SK-N-MC (cell line): Measurements from ENCODE around the gene HSD17B13.
"Not testable (repeated sequence)": the region's sequence is repeated elsewhere in the genome, so short reads cannot be mapped to it uniquely, and the experiment has no call there.

Experiments
- DNase-seq: peaks from one replicate; pipeline ENCODE4 v3.0.0-alpha.2; 2011; ENCODE audit warnings: low read depth, low spot score
- H3K27ac ChIP-seq: fragments of 200-600 bp; sonication (generic); 2 replicates; pipeline ENCODE4 v1.5.1; 2016; ENCODE audit warnings: mixed run types
- H3K36me3 ChIP-seq: fragments of 200-600 bp; sonication (generic); 2 replicates; pipeline ENCODE4 v1.6.1; 2017; ENCODE audit warnings: antibody characterized with exemption, low read length, mixed read lengths; ENCODE audit not compliant: insufficient read depth
- H3K4me3 ChIP-seq: fragments of 200-600 bp; sonication (generic); 2 replicates; pipeline ENCODE4 v1.5.1; 2016
- H3K9ac ChIP-seq: fragments of 200-600 bp; sonication (generic); 2 replicates; pipeline ENCODE4 v1.8.0; 2017; ENCODE audit warnings: mixed run types, mixed read lengths; ENCODE audit not compliant: insufficient read length
- H3K9me3 ChIP-seq: fragments of 200-600 bp; sonication (generic); 2 replicates; pipeline ENCODE4 v1.6.1; 2017; ENCODE audit warnings: low read depth, mild to moderate bottlenecking, antibody characterized with exemption, low read length, moderate library complexity, mixed read lengths
- EZH2 ChIP-seq: fragments of 200-600 bp; sonication (generic); IDR thresholded peaks from one replicate; pipeline ENCODE4 v1.6.1; 2017; ENCODE audit warnings: antibody characterized with exemption
- FOXP2 ChIP-seq: optimal IDR thresholded peaks from 2 replicates; pipeline ENCODE3; 2011; ENCODE audit warnings: mild to moderate bottlenecking, moderate library complexity; ENCODE audit not compliant: insufficient read depth; ENCODE audit errors: extremely low read length, control extremely low read depth
- POLR2AphosphoS5 ChIP-seq: IDR thresholded peaks from 2 replicates; pipeline ENCODE4 v1.6.1; 2012; ENCODE audit warnings: mild to moderate bottlenecking, low read depth, low read length, borderline replicate concordance

The HSD17B13 gene

DNA sequence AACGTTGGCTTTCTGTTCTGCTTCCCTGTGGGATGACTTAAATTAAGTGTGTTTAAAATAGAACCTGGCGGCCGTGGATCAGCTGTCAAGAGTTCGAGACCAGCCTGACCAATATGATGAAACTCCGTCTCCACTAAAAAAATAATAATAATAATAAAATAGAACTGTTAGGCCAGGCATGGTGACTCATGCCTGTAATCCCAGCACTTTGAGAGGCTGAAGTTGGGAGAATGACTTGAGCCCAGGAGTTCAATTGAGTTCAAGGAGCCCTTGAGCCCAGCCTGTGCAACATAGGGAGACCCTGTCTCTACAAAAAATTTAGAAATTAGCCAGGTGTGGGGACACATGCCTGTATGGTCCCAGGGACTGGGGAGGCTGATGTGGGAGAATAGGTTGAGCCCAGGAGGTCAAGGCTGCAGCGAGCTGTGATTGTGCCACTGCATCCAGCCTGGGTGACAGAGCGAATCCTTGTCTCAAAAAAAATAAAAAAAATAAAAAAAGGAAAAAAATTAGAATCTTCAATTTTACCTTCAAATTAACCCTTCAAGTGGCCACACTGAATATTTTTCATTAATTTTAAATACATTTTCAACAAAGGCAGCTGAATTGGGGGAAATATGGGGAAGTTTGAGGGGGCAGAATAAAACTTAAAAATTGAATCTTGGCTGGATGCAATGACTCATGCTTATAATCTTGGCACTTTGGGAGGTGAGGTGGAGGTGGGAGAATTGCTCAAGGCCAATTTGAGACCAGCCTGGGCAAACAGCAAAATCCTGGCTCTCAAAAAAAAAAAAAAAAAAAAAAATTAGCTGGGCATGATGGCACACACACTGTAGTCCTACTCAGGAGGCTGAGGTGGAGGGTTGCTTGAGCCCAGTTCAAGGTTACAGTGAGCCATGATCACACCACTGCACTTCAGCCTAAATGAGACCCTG, 31.8 kb upstream of the HSD17B13 start:
- Histone ChIP-seq H3K4me3 (no peak overlapping the region), H3K27ac (peak overlapping the region; percentile 6; the same call in 1 of the 2 replicates), H3K9ac (no peak overlapping the region), H3K36me3 (no peaks in the 10 kb centered on the region), H3K9me3 (no peaks in the 10 kb centered on the region)
- TF ChIP-seq FOXP2, result no peak
- no peak for TF ChIP-seq EZH2
- TF ChIP-seq POLR2AphosphoS5, result no peak
- no peak for DNase-seq

DNA sequence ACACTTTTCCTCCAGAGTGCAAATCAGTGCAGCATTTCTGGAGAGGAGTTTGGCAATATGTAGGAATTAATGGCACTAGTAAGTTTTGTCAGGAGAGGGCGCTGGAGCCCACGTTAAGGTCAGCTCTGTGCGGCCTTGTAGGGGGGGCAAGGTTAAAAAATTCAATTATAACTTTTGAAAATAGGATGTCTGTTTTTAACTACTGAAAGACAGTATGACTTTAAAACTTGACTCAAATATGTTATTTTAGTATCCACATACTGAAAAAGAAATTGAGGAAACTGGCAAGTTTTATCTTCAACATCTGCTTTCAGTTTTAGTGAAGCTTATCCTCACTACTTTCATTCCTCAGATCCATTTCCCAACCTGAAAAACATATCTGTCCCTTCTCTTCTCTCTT, 30.9 kb upstream of the HSD17B13 start:
- DNase-seq, result peak; percentile 18
- Histone ChIP-seq H3K36me3 (no peaks in the 10 kb centered on the region), H3K27ac (peak overlapping the region; percentile 6; the same call in 1 of the 2 replicates), H3K9me3 (no peaks in the 10 kb centered on the region), H3K4me3 (no peak overlapping the region), H3K9ac (no peak overlapping the region)
- TF ChIP-seq POLR2AphosphoS5 (no peak), EZH2 (no peak), FOXP2 (no peak)

DNA sequence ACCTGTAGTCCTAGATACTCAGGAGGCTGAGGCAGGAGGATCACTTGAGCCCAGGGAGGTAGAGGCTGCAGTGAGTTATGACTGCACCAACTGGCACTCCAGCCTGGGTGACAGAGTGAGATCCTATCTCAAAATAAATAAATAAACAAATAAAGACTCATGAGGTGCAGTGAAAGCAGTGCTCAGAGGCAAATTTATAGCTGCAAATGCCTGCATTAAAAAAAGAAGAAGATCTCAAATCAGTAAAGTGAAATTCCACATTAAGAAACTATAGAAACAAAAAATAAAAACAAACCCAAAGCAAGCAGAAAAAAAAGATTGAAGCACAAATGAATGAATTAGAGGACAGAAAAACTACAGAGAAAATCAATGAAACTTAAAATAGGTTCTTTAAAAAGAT, 22.5 kb upstream of the HSD17B13 start:
- H3K27ac ChIP-seq, result no peak overlapping the region
- no peak overlapping the region for H3K4me3 ChIP-seq
- H3K9ac ChIP-seq, result no peak overlapping the region
- DNase-seq, result no peak
- no peaks in the 10 kb centered on the region for H3K9me3 ChIP-seq
- TF ChIP-seq POLR2AphosphoS5 (no peak), EZH2 (no peak), FOXP2 (no peak)
- H3K36me3 ChIP-seq, result peaks cover 8% of the 10 kb centered on the region

DNA sequence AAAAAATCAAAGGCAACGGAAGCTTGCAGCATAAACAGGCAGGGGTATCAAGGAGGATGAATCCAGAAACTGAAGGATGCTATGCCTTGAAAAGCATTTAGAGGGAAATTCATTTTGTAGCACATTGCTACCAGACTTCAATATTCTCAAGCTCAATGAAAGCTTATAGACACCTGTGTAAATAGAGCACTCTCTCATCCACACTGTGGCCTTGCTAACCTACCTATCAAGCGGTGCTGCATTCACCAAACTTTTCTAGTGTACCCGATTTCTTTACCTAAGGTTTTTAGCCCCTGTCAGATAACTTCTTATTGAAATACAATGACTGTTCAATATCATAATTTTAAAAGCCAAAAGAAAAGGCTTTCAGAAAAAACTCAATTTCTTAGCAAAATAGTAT, 20.2 kb upstream of the HSD17B13 start:
- H3K4me3 ChIP-seq, result no peak overlapping the region
- no peak for DNase-seq
- no peak overlapping the region for H3K9ac ChIP-seq
- no peak overlapping the region for H3K27ac ChIP-seq
- no peaks in the 10 kb centered on the region for H3K9me3 ChIP-seq
- H3K36me3 ChIP-seq, result peaks cover 8% of the 10 kb centered on the region
- TF ChIP-seq POLR2AphosphoS5, result no peak
- no peak for TF ChIP-seq FOXP2
- TF ChIP-seq EZH2, result no peak

DNA sequence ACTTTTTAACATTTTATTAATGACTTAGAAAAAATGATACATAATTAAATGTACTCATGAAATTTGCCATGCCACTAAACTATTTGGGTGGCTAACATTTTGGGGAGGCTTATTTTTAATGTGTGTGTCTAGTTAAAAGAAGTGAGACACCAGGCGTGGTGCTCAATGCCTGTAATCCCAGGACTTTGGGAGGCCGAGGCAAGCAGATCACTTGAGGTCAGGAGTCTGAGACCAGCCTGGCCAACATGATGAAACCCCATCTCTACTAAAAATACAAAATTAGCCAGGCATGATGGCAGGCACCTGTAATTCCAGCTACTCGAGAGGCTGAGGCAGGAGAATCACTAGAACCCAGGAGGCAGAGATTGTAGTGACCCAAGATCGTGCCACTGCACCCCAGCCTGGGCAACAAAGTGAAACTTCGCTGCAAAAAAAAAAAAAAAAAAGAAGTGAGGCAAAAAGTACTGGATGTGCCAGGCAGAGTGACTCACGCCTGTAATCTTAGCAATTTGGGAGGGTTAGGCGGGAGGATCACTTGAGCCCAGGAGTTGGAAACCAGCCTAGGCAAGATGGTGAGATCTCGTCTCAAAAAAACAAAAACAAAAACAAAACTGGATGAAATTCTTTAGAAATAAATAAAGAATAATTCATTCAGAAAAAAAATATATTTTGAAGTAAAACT, 19.4 kb upstream of the HSD17B13 start:
- H3K36me3 ChIP-seq, H3K27ac ChIP-seq, H3K4me3 ChIP-seq, DNase-seq, H3K9me3 ChIP-seq, H3K9ac ChIP-seq: not testable (repeated sequence)

DNA sequence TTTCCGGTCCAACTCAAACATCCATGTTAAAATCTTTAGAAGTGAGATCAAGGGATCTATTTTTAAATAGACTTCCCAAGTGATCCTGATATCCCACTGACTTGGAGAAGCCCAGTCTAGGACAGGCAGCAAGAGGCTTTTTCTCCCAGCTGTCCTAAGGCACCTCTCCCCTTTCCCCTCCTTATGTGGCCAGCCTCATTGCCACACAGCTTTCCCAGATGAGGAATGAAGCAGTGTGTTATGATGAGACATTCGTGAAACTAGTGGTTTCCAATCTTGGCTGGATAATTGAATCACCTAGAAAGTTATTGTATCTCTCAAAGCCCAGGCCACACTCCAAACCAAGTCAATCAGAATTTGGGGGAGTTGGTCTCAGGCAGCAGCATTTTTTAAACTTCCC, 16.8 kb upstream of the HSD17B13 start:
- H3K36me3 ChIP-seq, result peaks cover 2% of the 10 kb centered on the region; the same call in 1 of the 2 replicates
- DNase-seq, result no peak

DNA sequence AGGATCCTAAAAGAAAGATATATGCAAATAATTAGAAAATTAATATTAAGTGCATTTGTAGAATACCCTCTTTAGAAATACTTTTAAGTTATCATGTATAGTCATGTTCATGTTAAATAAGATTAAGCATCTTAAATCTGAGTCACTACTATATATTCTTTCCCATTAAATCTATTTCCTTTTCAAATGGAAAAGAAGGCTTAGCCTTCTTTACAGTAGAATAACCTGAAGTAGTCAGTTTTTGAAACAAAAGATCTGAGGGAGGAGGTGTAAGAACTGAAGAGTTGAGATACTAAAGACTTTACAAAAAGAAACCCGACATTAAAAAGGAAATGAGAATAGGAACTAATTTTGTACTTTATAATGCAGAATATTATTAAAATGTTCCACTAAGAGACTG, 14.7 kb upstream of the HSD17B13 start:
- no peaks in the 10 kb centered on the region for H3K36me3 ChIP-seq
- H3K9me3 ChIP-seq, result peaks cover 6% of the 10 kb centered on the region; the same call in 1 of the 2 replicates
- no peak overlapping the region for H3K9ac ChIP-seq
- DNase-seq, result no peak
- H3K4me3 ChIP-seq, result no peak overlapping the region
- TF ChIP-seq EZH2 (no peak), FOXP2 (no peak), POLR2AphosphoS5 (no peak)
- no peak overlapping the region for H3K27ac ChIP-seq

More for the DNA sequence above, 16.8 kb upstream of the HSD17B13 start:
- H3K4me3 ChIP-seq, result no peak overlapping the region
- H3K9me3 ChIP-seq, result no peaks in the 10 kb centered on the region
- no peak for TF ChIP-seq FOXP2
- no peak for TF ChIP-seq EZH2
- no peak for TF ChIP-seq POLR2AphosphoS5
- H3K27ac ChIP-seq, result no peak overlapping the region
- no peak overlapping the region for H3K9ac ChIP-seq

DNA sequence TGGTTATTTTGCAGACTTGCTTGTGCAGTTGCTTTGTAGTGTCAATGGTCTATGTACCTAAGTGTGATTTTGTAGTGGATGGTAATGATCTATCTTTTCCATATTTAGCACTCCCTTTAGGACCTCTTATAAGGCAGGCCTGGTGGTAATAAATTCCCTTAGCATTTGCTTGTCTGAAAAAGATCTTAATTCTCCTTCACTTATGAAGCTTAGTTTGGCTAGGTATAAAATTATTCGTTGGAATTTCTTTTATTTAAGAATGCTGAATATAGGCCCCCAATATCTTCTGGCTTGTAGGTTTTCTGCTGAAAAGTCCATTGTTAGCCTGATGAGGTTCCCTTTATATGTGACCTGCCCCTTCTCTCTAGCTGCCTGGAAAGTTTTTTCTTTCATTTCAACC, 10.6 kb upstream of the HSD17B13 start:
- H3K4me3 ChIP-seq, result no peak overlapping the region
- no peak overlapping the region for H3K27ac ChIP-seq
- H3K9ac ChIP-seq, result no peak overlapping the region
- peaks cover 6% of the 10 kb centered on the region; the same call in 1 of the 2 replicates for H3K9me3 ChIP-seq
- TF ChIP-seq FOXP2, result no peak
- no peak for TF ChIP-seq EZH2
- no peak for TF ChIP-seq POLR2AphosphoS5
- no peak for DNase-seq
- no peaks in the 10 kb centered on the region for H3K36me3 ChIP-seq
